HUES48 (cell line): ENCODE data around the gene BACH2.

Source experiments
- H3K27ac ChIP-seq: one replicate; pipeline ENCODE4 v1.7.0; 2013; ENCODE audit warnings: low read depth, low read length, inconsistent platforms
- H3K27me3 ChIP-seq: 2 replicates; pipeline ENCODE4 v1.6.1; 2013; ENCODE audit warnings: mild to moderate bottlenecking, low read length; ENCODE audit not compliant: control insufficient read depth, insufficient read depth
- H3K36me3 ChIP-seq: 2 replicates; pipeline ENCODE4 v1.6.1; 2013; ENCODE audit warnings: low read length; ENCODE audit not compliant: control insufficient read depth, insufficient read depth
- H3K4me1 ChIP-seq: 2 replicates; pipeline ENCODE4 v1.6.1; 2013; ENCODE audit warnings: mild to moderate bottlenecking, low read length; ENCODE audit not compliant: control insufficient read depth, insufficient read depth
- H3K4me3 ChIP-seq: 2 replicates; pipeline ENCODE4 v1.5.1; 2013; ENCODE audit warnings: mild to moderate bottlenecking, low read depth, low read length
- H3K9ac ChIP-seq: 2 replicates; pipeline ENCODE4 v1.6.1; 2013; ENCODE audit warnings: mild to moderate bottlenecking, low read depth, low read length, moderate library complexity
- H3K9me3 ChIP-seq: 2 replicates; pipeline ENCODE4 v1.6.1; 2013; ENCODE audit warnings: low read length; ENCODE audit not compliant: control insufficient read depth, insufficient read depth

BACH2 gene

GRCh38 chr6:90322976-90323474 is 26.4 kb upstream of the BACH2 start:
- no peak overlapping the region for H3K9ac ChIP-seq
- no peaks in the 10 kb centered on the region for H3K27me3 ChIP-seq
- H3K4me1 ChIP-seq, result peaks cover 2% of the 10 kb centered on the region
- H3K36me3 ChIP-seq, result no peaks in the 10 kb centered on the region
- no peak overlapping the region for H3K4me3 ChIP-seq
- H3K9me3 ChIP-seq, result no peaks in the 10 kb centered on the region
- H3K27ac ChIP-seq, result no peak overlapping the region

GRCh38 chr6:90319979-90320685 is 23.5 kb upstream of the BACH2 start:
- Histone ChIP-seq H3K27ac (no peak overlapping the region), H3K27me3 (no peaks in the 10 kb centered on the region), H3K4me1 (no peaks in the 10 kb centered on the region), H3K36me3 (no peaks in the 10 kb centered on the region), H3K9me3 (no peaks in the 10 kb centered on the region), H3K4me3 (no peak overlapping the region), H3K9ac (no peak overlapping the region)

GRCh38 chr6:90319044-90319443 is 22.4 kb upstream of the BACH2 start:
- H3K27ac ChIP-seq, result no peak overlapping the region
- no peaks in the 10 kb centered on the region for H3K27me3 ChIP-seq
- no peak overlapping the region for H3K9ac ChIP-seq
- H3K4me3 ChIP-seq, result no peak overlapping the region
- no peaks in the 10 kb centered on the region for H3K36me3 ChIP-seq
- H3K9me3 ChIP-seq, result no peaks in the 10 kb centered on the region
- H3K4me1 ChIP-seq, result no peaks in the 10 kb centered on the region

- H3K4me3 ChIP-seq, result no peak overlapping the region
- H3K27ac ChIP-seq, result no peak overlapping the region
- H3K4me1 ChIP-seq, result no peaks in the 10 kb centered on the region
- no peaks in the 10 kb centered on the region for H3K36me3 ChIP-seq
- no peak overlapping the region for H3K9ac ChIP-seq
- no peaks in the 10 kb centered on the region for H3K27me3 ChIP-seq
- no peaks in the 10 kb centered on the region for H3K9me3 ChIP-seq
Measured at GRCh38 chr6:90315986-90316385, 19.3 kb upstream of the BACH2 start.

- no peaks in the 10 kb centered on the region for H3K36me3 ChIP-seq
- no peak overlapping the region for H3K4me3 ChIP-seq
- H3K27me3 ChIP-seq, result no peaks in the 10 kb centered on the region
- H3K9me3 ChIP-seq, result no peaks in the 10 kb centered on the region
- H3K27ac ChIP-seq, result no peak overlapping the region
- H3K9ac ChIP-seq, result no peak overlapping the region
- H3K4me1 ChIP-seq, result no peaks in the 10 kb centered on the region
Measured at GRCh38 chr6:90315354-90315950, 18.8 kb upstream of the BACH2 start.

- H3K4me1 ChIP-seq, result no peaks in the 10 kb centered on the region
- H3K36me3 ChIP-seq, result no peaks in the 10 kb centered on the region
- H3K27ac ChIP-seq, result no peak overlapping the region
- H3K27me3 ChIP-seq, result no peaks in the 10 kb centered on the region
- H3K9me3 ChIP-seq, result no peaks in the 10 kb centered on the region
- no peak overlapping the region for H3K4me3 ChIP-seq
- H3K9ac ChIP-seq, result no peak overlapping the region
Measured at GRCh38 chr6:90314514-90314913, 17.9 kb upstream of the BACH2 start.

- no peaks in the 10 kb centered on the region for H3K4me1 ChIP-seq
- H3K9me3 ChIP-seq, result no peaks in the 10 kb centered on the region
- H3K27me3 ChIP-seq, result no peaks in the 10 kb centered on the region
- no peaks in the 10 kb centered on the region for H3K36me3 ChIP-seq
- no peak overlapping the region for H3K4me3 ChIP-seq
- H3K27ac ChIP-seq, result no peak overlapping the region
- H3K9ac ChIP-seq, result no peak overlapping the region
Measured at GRCh38 chr6:90311569-90311968, 14.9 kb upstream of the BACH2 start.

- Histone ChIP-seq H3K9ac (no peak overlapping the region), H3K36me3 (no peaks in the 10 kb centered on the region), H3K9me3 (no peaks in the 10 kb centered on the region), H3K27me3 (no peaks in the 10 kb centered on the region), H3K4me3 (no peak overlapping the region), H3K27ac (no peak overlapping the region), H3K4me1 (peaks cover 6% of the 10 kb centered on the region)
Measured at GRCh38 chr6:90305800-90306448, 9.3 kb upstream of the BACH2 start.

- H3K9ac ChIP-seq, result no peak overlapping the region
- no peaks in the 10 kb centered on the region for H3K27me3 ChIP-seq
- H3K9me3 ChIP-seq, result no peaks in the 10 kb centered on the region
- H3K4me1 ChIP-seq, result peaks cover 6% of the 10 kb centered on the region
- no peaks in the 10 kb centered on the region for H3K36me3 ChIP-seq
- no peak overlapping the region for H3K4me3 ChIP-seq
- no peak overlapping the region for H3K27ac ChIP-seq
Measured at GRCh38 chr6:90304308-90304707, 7.7 kb upstream of the BACH2 start.

- Histone ChIP-seq H3K27me3 (peaks cover 3% of the 10 kb centered on the region; the same call in 1 of the 2 replicates), H3K4me3 (no peak overlapping the region), H3K4me1 (peaks cover 16% of the 10 kb centered on the region)
Measured at GRCh38 chr6:90303039-90303438, 6.4 kb upstream of the BACH2 start.

GRCh38 chr6:90302320-90302719 is 5.7 kb upstream of the BACH2 start:
- H3K9me3 ChIP-seq, result no peaks in the 10 kb centered on the region
- H3K27ac ChIP-seq, result no peak overlapping the region
- no peaks in the 10 kb centered on the region for H3K36me3 ChIP-seq
- peaks cover 24% of the 10 kb centered on the region for H3K4me1 ChIP-seq
- peaks cover 8% of the 10 kb centered on the region; the same call in 1 of the 2 replicates for H3K27me3 ChIP-seq
- H3K4me3 ChIP-seq, result no peak overlapping the region
- H3K9ac ChIP-seq, result no peak overlapping the region

More at GRCh38 chr6:90303039-90303438, 6.4 kb upstream of the BACH2 start:
- H3K27ac ChIP-seq, result no peak overlapping the region
- no peak overlapping the region for H3K9ac ChIP-seq
- no peaks in the 10 kb centered on the region for H3K9me3 ChIP-seq
- H3K36me3 ChIP-seq, result no peaks in the 10 kb centered on the region
